Ovary (tissue), 9 donors: ENCODE data around the gene PSMD2. TPM values are rescaled to one million over a fixed set of nuclear protein-coding genes. Genes with fewer than 3 reads are reported as not detected.

Source experiments
- DNase-seq, 5 donors: peaks; one replicate each; pipeline ENCODE4 v3.0.0-alpha.2; 2019 to 2020
- H3K27ac ChIP-seq, 2 donors: fragments of 200-600 bp; one replicate each; pipeline versions ENCODE4 v1.5.1 to v1.8.0; 2019 to 2022
- H3K27me3 ChIP-seq: fragments of 200-600 bp; one replicate; pipeline ENCODE4 v1.8.0; 2022
- H3K36me3 ChIP-seq: fragments of 200-600 bp; sonication (generic); one replicate; pipeline ENCODE4 v1.5.1; 2019
- H3K4me1 ChIP-seq: one replicate; pipeline ENCODE4 v1.8.1; 2013; ENCODE audit warnings: mild to moderate bottlenecking, moderate library complexity; ENCODE audit not compliant: insufficient read depth
- H3K4me3 ChIP-seq: fragments of 200-600 bp; sonication (generic); one replicate; pipeline ENCODE4 v1.5.1; 2017
- H3K9me3 ChIP-seq, 2 donors: fragments of 200-600 bp in 1 of 2; sonication (generic) in 1 of 2; one replicate each; pipeline versions ENCODE4 v1.5.1 to v1.8.1; 2013 to 2019; ENCODE audit warnings: mild to moderate bottlenecking in 1 of 2, moderate library complexity in 1 of 2
- CTCF ChIP-seq, 3 donors: fragments of 450-650 bp in 2 of 3; fragments of 200-600 bp in 1 of 3; IDR thresholded peaks; one replicate each; pipeline versions ENCODE4 v1.5.1 to v1.8.0; 2016 to 2022; ENCODE audit warnings: antibody characterized with exemption in 3 of 3, mild to moderate bottlenecking in 1 of 3
- EP300 ChIP-seq: sonication (generic); formaldehyde crosslinking; IDR thresholded peaks from one replicate; pipeline ENCODE4 v1.6.1; 2017; ENCODE audit warnings: antibody characterized with exemption
- POLR2A ChIP-seq: fragments of 450-650 bp; IDR thresholded peaks from one replicate; pipeline ENCODE4 v1.6.1; 2017; ENCODE audit warnings: antibody characterized with exemption, mild to moderate bottlenecking, moderate library complexity
- WGBS, 3 donors: extraction: QIAGEN DNeasy Blood & Tissue Kit in 1 of 3; methylation state at CpG; one replicate each; pipeline versions ENCODE4 v1.1.5 to v1.1.7; 2013 to 2017; 5-methylcytosine and 5-hydroxymethylcytosine counted together
- intact Hi-C, 4 donors: fragments of 100-400 bp; cut with DNase I; formaldehyde crosslinking; loops; one replicate each; pipeline versions ENCODE4 v1.11.0 to v1.15.1; 2022 to 2023
- polyA plus RNA-seq, 2 donors: library from polyadenylated mRNA; stranded (reverse); fragments of 200-250 nt in 1 of 2; fragments of 350-450 nt in 1 of 2; fragmentation: Illumina TruSeq in 1 of 2; extraction: RNeasy Lipid Tissue Mini Kit (QIAGEN cat#74804) in 1 of 2; gene quantifications; one replicate each; pipeline ENCODE4 v1.2.3, GENCODE V29; 2013 to 2014
- total RNA-seq, 7 donors: library from RNA; depleted of rRNA in 2 of 7; stranded (reverse); fragments of >200 nt in 2 of 7; fragmentation: NEBNext Ultra II Directional in 3 of 7; extraction: Animal tissue kit (Norgen Biotek cat#: 25700) in 3 of 7; gene quantifications; one replicate each; pipeline versions ENCODE4 v1.1.0 to v1.2.4, GENCODE V29; 2016 to 2023
- donor health status: DM: no; HTN: no; CAD: no; lungs with moderate emphysema.
- donor health status: DM: no; HTN: no; CAD: no.
- donor health status: Bipolar disorder and iron deficiency.
- donor health status: DM: yes; HTN: yes; CAD: no.
- donor health status: DM: no; HTN: no; CAD: no.
- donor health status: DM: yes; HTN: yes; CAD: no.

PSMD2 gene
- total and polyA plus RNA-seq, 9 donors: 74.4 to 177 (median 138) TPM

GRCh38 chr3:184333190-184333589 is 34.1 kb downstream of the PSMD2 start:
- intact Hi-C loops: no loop called here
- Histone ChIP-seq H3K4me1 (peaks cover 12% of the 10 kb centered on the region), H3K27me3 (no peaks in the 10 kb centered on the region), H3K9me3 (no peaks in the 10 kb centered on the region), H3K36me3 (no peaks in the 10 kb centered on the region), H3K4me3 (no peak overlapping the region), H3K27ac (no peak overlapping the region)
- 27 to 52% (median 35%) methylated on average over 6 of the region's 6 CpGs for WGBS, 3 donors
- no peak for DNase-seq
- TF ChIP-seq EP300 (no peak), CTCF (IDR thresholded peaks at IDR 0.05) (no peak), POLR2A (no peak)

GRCh38 chr3:184333700-184334099 is 34.7 kb downstream of the PSMD2 start:
- WGBS, 3 donors: 20 to 34% (median 33%) methylated on average over 2 to 3 of the region's 3 CpGs
- peaks cover 16% of the 10 kb centered on the region for H3K4me1 ChIP-seq
- H3K27ac ChIP-seq: no peak overlapping the region
- H3K4me3 ChIP-seq: no peak overlapping the region
- no peak for DNase-seq
- no peaks in the 10 kb centered on the region for H3K36me3 ChIP-seq
- H3K9me3 ChIP-seq: no peaks in the 10 kb centered on the region
- TF ChIP-seq POLR2A: no peak
- no peak for TF ChIP-seq EP300
- TF ChIP-seq CTCF (IDR thresholded peaks at IDR 0.05): no peak
- intact Hi-C loops: no loop called here
- H3K27me3 ChIP-seq: no peaks in the 10 kb centered on the region

GRCh38 chr3:184334470-184335158 is 35.6 kb downstream of the PSMD2 start:
- Histone ChIP-seq H3K27me3 (no peaks in the 10 kb centered on the region), H3K4me3 (no peak overlapping the region), H3K36me3 (no peaks in the 10 kb centered on the region), H3K4me1 (peaks cover 20% of the 10 kb centered on the region), H3K9me3 (no peaks in the 10 kb centered on the region), H3K27ac (peak overlapping the region; percentile 93 to 95)
- DNase-seq: no peak
- TF ChIP-seq POLR2A (no peak), EP300 (no peak), CTCF (IDR thresholded peaks at IDR 0.05) (no peak)
- 76% methylated on average over 15 of the region's 15 CpGs for WGBS, 3 donors
- intact Hi-C loops: no loop called here

DNA sequence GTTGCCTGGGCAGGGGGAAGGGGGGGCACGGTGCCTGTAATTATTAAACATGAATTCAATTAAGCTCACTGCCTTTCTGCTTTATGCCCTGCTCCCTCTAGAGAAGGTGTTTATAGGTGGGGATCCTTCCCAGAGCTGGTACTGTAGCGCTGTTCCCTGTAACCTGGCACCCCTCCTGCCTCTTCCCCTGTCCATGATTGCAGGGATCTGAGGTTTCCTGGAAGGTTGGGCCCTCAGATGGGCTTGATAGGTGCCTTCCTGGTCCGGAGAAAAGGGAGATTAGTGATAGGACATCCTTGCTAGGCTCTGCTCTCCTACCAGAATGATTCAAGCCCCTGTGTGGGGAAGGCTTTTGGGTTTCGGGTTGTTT is 36.2 kb downstream of the PSMD2 start:
- WGBS, 3 donors: 37 to 47% (median 39%) methylated on average over 4 of the region's 4 CpGs
- intact Hi-C loops: no loop called here
- H3K27me3 ChIP-seq: no peaks in the 10 kb centered on the region
- TF ChIP-seq EP300 (no peak), CTCF (IDR thresholded peaks at IDR 0.05) (no peak), POLR2A (no peak)
- no peak for DNase-seq
- H3K4me3 ChIP-seq: no peak overlapping the region
- H3K36me3 ChIP-seq: no peaks in the 10 kb centered on the region
- H3K27ac ChIP-seq: peak overlapping the region; percentile 93 to 95
- no peaks in the 10 kb centered on the region for H3K9me3 ChIP-seq
- H3K4me1 ChIP-seq: peaks cover 20% of the 10 kb centered on the region
